ENCODE data around the gene BPI.
"Not testable (repeated sequence)": the region's sequence is repeated elsewhere in the genome, so short reads cannot be mapped to it uniquely, and the experiment has no call there.

Gene BPI

DNA sequence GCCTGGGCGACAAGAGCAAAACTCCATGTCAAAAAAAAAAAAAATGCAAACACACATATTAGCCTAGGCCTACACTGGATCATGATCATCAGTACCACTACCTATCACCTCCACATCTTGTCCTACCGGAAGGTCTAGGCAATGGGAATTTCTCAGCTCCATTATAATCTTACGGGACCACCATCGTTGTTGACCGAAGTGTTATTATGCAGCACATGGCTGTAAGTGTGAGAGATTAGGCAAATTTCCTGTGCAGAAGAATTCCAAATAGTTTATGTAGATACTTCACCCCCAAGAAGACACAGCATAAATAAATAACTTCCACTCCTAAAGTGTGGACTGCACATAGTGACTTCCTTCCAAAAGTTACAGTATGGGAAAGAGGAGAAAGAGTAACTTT, 26.7 kb upstream of the BPI start:
- no peak overlapping the region for H3K9ac ChIP-seq (ENCODE audit: low read depth in 1 of 2, low read length in 2 of 2)
- no peaks in the 10 kb centered on the region for H3K36me3 ChIP-seq (ENCODE audit: control insufficient read depth in 2 of 2, insufficient read depth in 2 of 2, low read length in 2 of 2)
- no peak overlapping the region for H3K4me3 ChIP-seq (ENCODE audit: low read length in 2 of 2)
- no peaks in the 10 kb centered on the region for H3K27me3 ChIP-seq (ENCODE audit: control insufficient read depth in 2 of 2, insufficient read depth in 2 of 2, low read length in 2 of 2)
- no peaks in the 10 kb centered on the region for H3K9me3 ChIP-seq (ENCODE audit: control insufficient read depth in 2 of 2, low read length in 2 of 2)
- H3K27ac ChIP-seq (ENCODE audit: low read depth in 2 of 2, low read length in 2 of 2): no peak overlapping the region
- peaks cover 0 to 3% of the 10 kb centered on the region in 2 donors for H3K4me1 ChIP-seq (ENCODE audit: control insufficient read depth in 2 of 2, insufficient read depth in 2 of 2, low read length in 2 of 2)

DNA sequence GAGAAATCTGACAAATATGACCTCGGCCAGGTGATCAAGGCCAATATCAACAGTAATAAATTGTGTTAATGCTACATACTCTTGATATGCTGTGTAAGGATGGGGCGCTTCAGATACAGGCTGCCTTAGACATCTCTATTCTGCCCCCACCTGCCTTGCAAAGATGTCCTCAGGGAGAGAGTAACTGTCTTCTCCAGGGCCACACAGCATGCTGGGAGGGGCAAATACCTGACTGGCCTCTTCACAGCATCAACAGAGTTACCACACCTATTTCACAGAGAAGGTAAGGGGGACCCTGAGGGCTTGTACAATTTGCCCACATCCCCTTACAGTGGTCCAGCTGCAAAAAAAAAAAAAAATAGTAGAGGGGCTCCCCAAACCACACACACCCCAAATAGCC, 26.3 kb upstream of the BPI start:
- Histone ChIP-seq H3K4me1 (ENCODE audit: control insufficient read depth in 2 of 2, insufficient read depth in 2 of 2, low read length in 2 of 2) (peaks cover 0 to 3% of the 10 kb centered on the region in 2 donors), H3K27me3 (ENCODE audit: control insufficient read depth in 2 of 2, insufficient read depth in 2 of 2, low read length in 2 of 2) (no peaks in the 10 kb centered on the region), H3K4me3 (ENCODE audit: low read length in 2 of 2) (no peak overlapping the region), H3K9me3 (ENCODE audit: control insufficient read depth in 2 of 2, low read length in 2 of 2) (no peaks in the 10 kb centered on the region), H3K27ac (ENCODE audit: low read depth in 2 of 2, low read length in 2 of 2) (no peak overlapping the region), H3K9ac (ENCODE audit: low read depth in 1 of 2, low read length in 2 of 2) (no peak overlapping the region), H3K36me3 (ENCODE audit: control insufficient read depth in 2 of 2, insufficient read depth in 2 of 2, low read length in 2 of 2) (no peaks in the 10 kb centered on the region)

DNA sequence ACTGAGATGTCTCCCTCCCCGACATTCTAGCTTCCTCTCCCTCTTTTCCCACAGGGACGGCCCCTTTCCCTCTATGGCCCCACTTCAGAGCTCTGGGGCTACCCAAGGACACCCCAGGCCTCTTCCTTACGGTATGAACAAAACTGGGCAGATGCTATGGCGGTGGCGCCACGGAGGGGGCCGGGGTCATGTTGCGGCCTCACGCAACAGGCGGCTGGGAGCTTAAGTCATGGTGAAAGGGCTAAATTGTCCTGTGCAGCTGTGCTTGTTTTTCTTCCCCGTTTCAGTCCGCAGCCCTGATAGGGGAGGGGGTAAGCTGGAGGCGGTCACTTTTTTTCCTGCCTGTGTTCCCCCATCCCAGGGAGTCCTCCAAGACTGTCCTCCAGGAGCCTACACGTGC, 25.8 kb upstream of the BPI start:
- Histone ChIP-seq H3K4me3 (ENCODE audit: low read length in 2 of 2) (no peak overlapping the region), H3K9me3 (ENCODE audit: control insufficient read depth in 2 of 2, low read length in 2 of 2) (no peaks in the 10 kb centered on the region), H3K27me3 (ENCODE audit: control insufficient read depth in 2 of 2, insufficient read depth in 2 of 2, low read length in 2 of 2) (no peaks in the 10 kb centered on the region), H3K4me1 (ENCODE audit: control insufficient read depth in 2 of 2, insufficient read depth in 2 of 2, low read length in 2 of 2) (peaks cover 0 to 3% of the 10 kb centered on the region in 2 donors), H3K9ac (ENCODE audit: low read depth in 1 of 2, low read length in 2 of 2) (no peak overlapping the region), H3K36me3 (ENCODE audit: control insufficient read depth in 2 of 2, insufficient read depth in 2 of 2, low read length in 2 of 2) (no peaks in the 10 kb centered on the region), H3K27ac (ENCODE audit: low read depth in 2 of 2, low read length in 2 of 2) (peak overlapping the region in 1 of 2 donors; percentile 9)

DNA sequence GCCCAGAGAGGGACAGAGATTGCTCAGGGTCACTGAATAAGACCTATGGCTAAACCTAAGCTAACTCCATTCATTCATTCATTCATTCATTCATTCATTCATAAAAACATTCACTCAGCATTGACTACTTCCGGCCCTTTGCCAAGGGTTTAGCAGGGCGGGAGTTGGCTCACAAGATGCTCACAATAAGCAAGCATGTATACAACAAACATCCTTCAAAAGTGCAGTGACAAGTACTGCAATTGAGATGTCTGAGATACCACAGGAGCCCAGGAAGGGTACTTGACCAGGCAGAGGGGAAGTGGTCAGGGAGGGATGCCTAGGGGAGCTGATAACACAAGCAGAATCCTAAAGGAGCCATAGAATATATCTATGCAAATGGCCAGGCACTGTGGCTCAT, 25.2 kb upstream of the BPI start:
- H3K27ac ChIP-seq (ENCODE audit: low read depth in 2 of 2, low read length in 2 of 2): peak overlapping the region in 1 of 2 donors; percentile 9
- H3K4me1 ChIP-seq (ENCODE audit: control insufficient read depth in 2 of 2, insufficient read depth in 2 of 2, low read length in 2 of 2): peaks cover 0 to 3% of the 10 kb centered on the region in 2 donors
- no peak overlapping the region for H3K9ac ChIP-seq (ENCODE audit: low read depth in 1 of 2, low read length in 2 of 2)
- no peak overlapping the region for H3K4me3 ChIP-seq (ENCODE audit: low read length in 2 of 2)
- H3K9me3 ChIP-seq (ENCODE audit: control insufficient read depth in 2 of 2, low read length in 2 of 2): no peaks in the 10 kb centered on the region
- H3K27me3 ChIP-seq (ENCODE audit: control insufficient read depth in 2 of 2, insufficient read depth in 2 of 2, low read length in 2 of 2): no peaks in the 10 kb centered on the region
- no peaks in the 10 kb centered on the region for H3K36me3 ChIP-seq (ENCODE audit: control insufficient read depth in 2 of 2, insufficient read depth in 2 of 2, low read length in 2 of 2)

DNA sequence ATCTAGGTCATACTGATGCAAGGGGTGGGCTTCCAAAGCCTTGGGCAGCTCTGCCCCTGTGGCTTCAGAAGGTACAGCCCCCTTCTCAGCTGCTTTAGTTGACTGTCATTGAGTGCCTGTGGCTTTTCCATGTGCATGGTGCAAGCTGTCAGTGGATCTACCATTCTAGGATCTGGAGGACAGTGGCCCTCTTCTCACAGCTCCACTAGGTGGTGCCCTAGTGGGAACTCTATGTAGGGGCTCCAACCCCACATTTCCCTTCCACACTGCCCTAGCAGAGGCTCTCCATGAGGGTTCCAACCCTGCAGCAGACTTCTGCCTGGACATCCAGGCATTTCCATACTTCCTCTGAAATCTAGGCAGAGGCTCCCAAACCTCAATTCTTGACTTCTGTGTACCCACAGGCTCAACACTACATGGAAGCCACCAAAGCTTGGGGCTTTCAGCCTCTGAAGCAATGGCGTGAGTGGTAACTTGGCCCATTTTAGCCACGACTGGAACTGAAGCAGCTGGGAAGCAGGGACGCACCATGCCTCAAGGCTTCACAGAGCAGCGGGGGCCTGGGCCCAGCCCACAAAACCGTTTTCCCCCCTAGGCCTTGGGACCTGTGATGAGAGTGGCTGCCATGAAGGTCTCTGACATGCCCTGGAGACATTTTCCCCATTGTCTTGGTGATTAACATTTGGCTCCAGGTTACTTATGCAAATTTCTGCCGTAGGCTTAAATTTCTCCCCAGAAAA, 22.6 kb upstream of the BPI start:
- not testable (repeated sequence) for H3K27me3 ChIP-seq (ENCODE audit: control insufficient read depth in 2 of 2, insufficient read depth in 2 of 2, low read length in 2 of 2); H3K9ac ChIP-seq (ENCODE audit: low read depth in 1 of 2, low read length in 2 of 2)

DNA sequence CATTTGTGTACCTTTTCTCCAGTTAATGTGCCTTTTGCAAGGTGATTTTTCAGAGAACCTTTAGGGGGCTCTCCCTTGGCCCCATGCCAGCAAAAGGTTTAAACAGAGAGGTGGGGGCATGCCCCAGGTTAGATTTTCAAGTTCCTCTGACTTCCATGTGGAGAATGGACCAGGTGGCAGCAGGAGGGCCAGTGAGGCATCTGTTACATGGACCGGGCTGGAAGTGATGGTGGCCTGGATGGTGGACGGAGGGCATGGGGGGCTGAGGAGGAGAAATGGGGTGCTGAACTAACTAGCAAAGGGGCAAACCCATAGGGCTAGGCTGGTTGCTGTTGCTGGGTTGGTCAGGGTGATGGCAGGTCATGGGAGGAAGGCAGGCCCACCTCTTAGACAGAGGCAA, 20.7 kb upstream of the BPI start:
- H3K4me3 ChIP-seq (ENCODE audit: low read length in 2 of 2): no peak overlapping the region
- H3K27me3 ChIP-seq (ENCODE audit: control insufficient read depth in 2 of 2, insufficient read depth in 2 of 2, low read length in 2 of 2): peaks cover 0 to 3% of the 10 kb centered on the region in 2 donors
- no peaks in the 10 kb centered on the region for H3K36me3 ChIP-seq (ENCODE audit: control insufficient read depth in 2 of 2, insufficient read depth in 2 of 2, low read length in 2 of 2)
- H3K9me3 ChIP-seq (ENCODE audit: control insufficient read depth in 2 of 2, low read length in 2 of 2): no peaks in the 10 kb centered on the region
- H3K27ac ChIP-seq (ENCODE audit: low read depth in 2 of 2, low read length in 2 of 2): no peak overlapping the region
- H3K9ac ChIP-seq (ENCODE audit: low read depth in 1 of 2, low read length in 2 of 2): no peak overlapping the region
- peaks cover 0 to 3% of the 10 kb centered on the region in 2 donors for H3K4me1 ChIP-seq (ENCODE audit: control insufficient read depth in 2 of 2, insufficient read depth in 2 of 2, low read length in 2 of 2)

More for the DNA sequence above, 22.6 kb upstream of the BPI start:
- H3K36me3 ChIP-seq (ENCODE audit: control insufficient read depth in 2 of 2, insufficient read depth in 2 of 2, low read length in 2 of 2); H3K4me3 ChIP-seq (ENCODE audit: low read length in 2 of 2); H3K27ac ChIP-seq (ENCODE audit: low read depth in 2 of 2, low read length in 2 of 2); H3K9me3 ChIP-seq (ENCODE audit: control insufficient read depth in 2 of 2, low read length in 2 of 2); H3K4me1 ChIP-seq (ENCODE audit: control insufficient read depth in 2 of 2, insufficient read depth in 2 of 2, low read length in 2 of 2): not testable (repeated sequence)

DNA sequence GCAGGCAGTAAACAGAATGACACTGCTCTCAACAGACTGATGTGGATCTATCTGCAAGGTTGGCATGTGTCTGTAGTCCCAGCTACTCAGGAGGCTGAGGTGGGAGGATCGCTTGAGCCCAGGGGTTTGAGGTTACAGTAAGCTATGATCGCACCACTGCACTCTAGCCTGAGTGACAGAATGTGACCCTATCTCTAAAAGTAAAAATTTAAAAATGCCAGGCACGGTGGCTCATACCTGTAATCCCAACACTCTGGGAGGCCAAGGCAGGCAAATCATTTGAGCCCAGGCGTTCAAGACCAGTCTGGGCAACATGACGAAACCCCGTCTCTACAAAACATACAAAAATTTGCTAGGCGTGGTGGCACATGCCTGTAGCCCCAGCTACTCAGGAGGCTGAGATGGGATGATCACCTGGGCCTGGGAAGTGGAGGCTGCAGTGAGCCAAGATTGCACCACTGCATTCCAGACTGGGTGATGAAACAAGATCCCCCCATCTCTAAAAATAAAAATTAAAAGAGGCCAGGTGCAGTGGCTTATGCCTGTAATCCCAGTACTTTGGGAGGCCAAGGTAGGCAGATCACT, 19.8 kb upstream of the BPI start:
- not testable (repeated sequence) for H3K9ac ChIP-seq (ENCODE audit: low read depth in 1 of 2, low read length in 2 of 2); H3K4me1 ChIP-seq (ENCODE audit: control insufficient read depth in 2 of 2, insufficient read depth in 2 of 2, low read length in 2 of 2); H3K27ac ChIP-seq (ENCODE audit: low read depth in 2 of 2, low read length in 2 of 2); H3K36me3 ChIP-seq (ENCODE audit: control insufficient read depth in 2 of 2, insufficient read depth in 2 of 2, low read length in 2 of 2); H3K4me3 ChIP-seq (ENCODE audit: low read length in 2 of 2); H3K9me3 ChIP-seq (ENCODE audit: control insufficient read depth in 2 of 2, low read length in 2 of 2); H3K27me3 ChIP-seq (ENCODE audit: control insufficient read depth in 2 of 2, insufficient read depth in 2 of 2, low read length in 2 of 2)

DNA sequence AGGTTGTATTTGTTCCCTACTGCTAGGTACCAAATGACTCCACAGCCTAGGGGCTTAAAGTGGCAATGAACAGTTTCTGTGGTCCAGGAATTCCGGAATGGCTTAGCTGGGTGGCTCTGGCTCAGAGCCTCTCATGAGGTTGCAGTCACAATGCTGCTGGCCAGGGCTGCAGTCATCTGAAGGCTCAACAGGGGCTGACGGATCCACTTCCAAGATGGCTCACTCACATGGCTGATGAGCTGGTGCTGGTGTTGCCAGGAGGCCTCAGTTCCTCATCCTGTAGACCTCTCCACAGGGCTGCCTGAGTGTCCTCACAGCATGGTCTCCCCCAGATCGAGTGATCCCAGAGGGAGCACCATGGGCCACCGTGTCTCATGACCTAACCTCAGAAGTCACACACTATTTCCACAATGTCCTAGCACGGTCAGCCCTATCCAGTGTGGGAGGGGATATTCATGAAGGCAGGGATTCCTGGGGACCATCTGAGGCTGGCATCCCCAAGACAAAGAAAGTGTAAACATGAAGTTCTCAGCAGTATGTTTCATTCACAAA, 19.0 kb upstream of the BPI start:
- Histone ChIP-seq H3K27ac (ENCODE audit: low read depth in 2 of 2, low read length in 2 of 2) (no peak overlapping the region), H3K9me3 (ENCODE audit: control insufficient read depth in 2 of 2, low read length in 2 of 2) (no peaks in the 10 kb centered on the region), H3K27me3 (ENCODE audit: control insufficient read depth in 2 of 2, insufficient read depth in 2 of 2, low read length in 2 of 2) (peaks cover 0 to 3% of the 10 kb centered on the region in 2 donors), H3K9ac (ENCODE audit: low read depth in 1 of 2, low read length in 2 of 2) (no peak overlapping the region), H3K4me3 (ENCODE audit: low read length in 2 of 2) (no peak overlapping the region), H3K36me3 (ENCODE audit: control insufficient read depth in 2 of 2, insufficient read depth in 2 of 2, low read length in 2 of 2) (no peaks in the 10 kb centered on the region), H3K4me1 (ENCODE audit: control insufficient read depth in 2 of 2, insufficient read depth in 2 of 2, low read length in 2 of 2) (no peaks in the 10 kb centered on the region)

DNA sequence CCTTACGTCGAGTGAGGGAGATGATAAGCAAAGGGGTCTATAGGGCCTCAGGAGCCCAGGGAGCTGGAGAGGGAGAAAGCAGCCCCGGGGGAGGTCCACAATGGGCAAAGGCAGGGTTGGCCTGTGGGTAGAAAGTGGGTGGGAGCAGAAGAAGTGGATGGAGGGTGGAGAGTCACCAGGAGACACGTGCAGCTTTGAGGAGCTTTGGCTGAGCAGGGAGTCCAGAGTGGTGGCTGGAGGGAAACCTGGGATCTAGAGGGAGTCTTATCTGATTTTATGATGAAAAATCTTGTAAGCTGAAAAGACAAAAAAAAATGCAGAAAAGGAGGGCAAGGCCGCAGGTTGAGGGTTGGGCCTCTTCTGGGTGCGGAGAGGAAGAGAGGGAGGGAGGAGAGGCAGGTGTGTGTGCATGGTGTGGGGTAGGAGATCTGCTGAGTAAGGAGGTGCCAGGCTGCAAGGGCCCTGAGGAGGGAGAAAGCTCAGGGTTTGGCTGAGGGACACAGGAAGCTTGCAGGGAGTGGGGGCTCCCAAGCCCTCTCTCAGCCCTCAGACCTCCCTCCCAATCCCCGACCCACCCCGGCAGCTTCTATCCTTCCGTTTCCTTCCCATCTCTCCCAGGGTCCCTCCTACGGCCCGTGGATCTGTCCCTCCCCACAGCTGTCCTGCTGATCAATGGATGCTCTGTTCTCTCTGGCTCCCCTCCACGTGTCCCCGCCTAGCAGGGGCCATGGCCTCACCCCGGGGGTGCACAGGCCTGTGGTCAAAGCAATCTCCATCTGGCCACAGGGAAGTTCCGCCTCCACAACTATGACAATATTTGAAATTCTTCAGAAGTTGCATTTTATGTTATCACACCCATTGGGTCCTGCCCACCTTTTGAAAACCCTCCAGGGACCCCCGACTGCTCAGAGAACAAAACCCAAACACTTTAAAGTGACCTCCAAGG, 17.1 kb upstream of the BPI start:
- Histone ChIP-seq H3K27me3 (ENCODE audit: control insufficient read depth in 2 of 2, insufficient read depth in 2 of 2, low read length in 2 of 2) (peaks cover 0 to 3% of the 10 kb centered on the region in 2 donors), H3K4me1 (ENCODE audit: control insufficient read depth in 2 of 2, insufficient read depth in 2 of 2, low read length in 2 of 2) (peaks cover 0 to 3% of the 10 kb centered on the region in 2 donors), H3K27ac (ENCODE audit: low read depth in 2 of 2, low read length in 2 of 2) (no peak overlapping the region), H3K9ac (ENCODE audit: low read depth in 1 of 2, low read length in 2 of 2) (no peak overlapping the region), H3K4me3 (ENCODE audit: low read length in 2 of 2) (no peak overlapping the region), H3K9me3 (ENCODE audit: control insufficient read depth in 2 of 2, low read length in 2 of 2) (no peaks in the 10 kb centered on the region), H3K36me3 (ENCODE audit: control insufficient read depth in 2 of 2, insufficient read depth in 2 of 2, low read length in 2 of 2) (no peaks in the 10 kb centered on the region)
